A673 (cell line): ENCODE measurements around the gene FOXC1. TPM values are rescaled to one million over a fixed set of nuclear protein-coding genes. Genes with fewer than 3 reads are reported as not detected.

Experiments used
- BruUV-seq: library from RNA; stranded (reverse); fragments of 400-500 nt; replicated peaks from 2 replicates; lab custom pipeline; 2021; lab: Mats Ljungman, UMichigan
- CTCF ChIA-PET: fragments of 300-600 bp; sonication (Branson Sonifier 250); formaldehyde crosslinking; loops from one replicate; lab custom pipeline; 2022; ENCODE audit warnings: antibody characterized with exemption; lab: Charles Lee
- POLR2A ChIA-PET: fragments of 300-600 bp; sonication (Branson Sonifier 250); formaldehyde crosslinking; loops from one replicate; lab custom pipeline; 2022; ENCODE audit warnings: antibody characterized with exemption; ENCODE audit not compliant: low non-redundant PET; lab: Charles Lee
- DNase-seq: peaks from one replicate; pipeline ENCODE4 v3.0.0-alpha.2; 2015; ENCODE audit warnings: low spot score
- H3K27ac ChIP-seq: fragments of 200-600 bp; sonication (generic); 2 replicates; pipeline ENCODE4 v1.5.1; 2016; ENCODE audit warnings: mixed run types, low read depth, mild to moderate bottlenecking, mixed read lengths, antibody characterized with exemption, low read length; ENCODE audit not compliant: poor library complexity, severe bottlenecking
- H3K27me3 ChIP-seq: fragments of 200-600 bp; sonication (generic); replicated peaks from 2 replicates; pipeline ENCODE4 v1.6.1; 2017; ENCODE audit warnings: mixed run types, low read depth, mild to moderate bottlenecking, mixed read lengths, antibody characterized with exemption, low read length; ENCODE audit not compliant: insufficient read depth, poor library complexity
- H3K36me3 ChIP-seq: fragments of 200-600 bp; sonication (generic); 2 replicates; pipeline ENCODE4 v1.6.1; 2016; ENCODE audit warnings: mixed run types, mild to moderate bottlenecking, mixed read lengths, antibody characterized with exemption, low read length; ENCODE audit not compliant: insufficient read depth, poor library complexity, severe bottlenecking
- H3K4me1 ChIP-seq: fragments of 200-600 bp; sonication (generic); 2 replicates; pipeline ENCODE4 v1.6.1; 2017; ENCODE audit warnings: mixed run types, mild to moderate bottlenecking, mixed read lengths, antibody characterized with exemption, low read length; ENCODE audit not compliant: insufficient read depth, poor library complexity, severe bottlenecking
- H3K4me3 ChIP-seq: fragments of 200-600 bp; sonication (generic); 2 replicates; pipeline ENCODE4 v1.5.1; 2016; ENCODE audit warnings: low read depth, mixed run types, mild to moderate bottlenecking, mixed read lengths, low read length; ENCODE audit not compliant: poor library complexity, severe bottlenecking
- H3K9me3 ChIP-seq: fragments of 200-600 bp; sonication (generic); 2 replicates; pipeline ENCODE4 v1.6.1; 2016; ENCODE audit warnings: mixed run types, low read depth, mild to moderate bottlenecking, mixed read lengths, antibody characterized with exemption, low read length; ENCODE audit not compliant: poor library complexity, severe bottlenecking
- EZH2 ChIP-seq: fragments of 200-600 bp; sonication (generic); IDR thresholded peaks from 2 replicates; pipeline ENCODE4 v1.6.1; 2017; ENCODE audit warnings: borderline replicate concordance, low read depth, mild to moderate bottlenecking, mixed read lengths, antibody characterized with exemption, low read length; ENCODE audit not compliant: poor library complexity, severe bottlenecking
- intact Hi-C: fragments of 100-400 bp; cut with micrococcal nuclease; formaldehyde crosslinking; loops from one replicate; pipeline ENCODE4 v1.10.0; 2022; ENCODE audit not compliant: unreplicated experiment
- total RNA-seq: library from RNA; stranded (reverse); gene quantifications from 2 replicates; pipeline ENCODE4 v1.2.3, GENCODE V29; 2021
- TF ChIP-seq, protein P1 (sequence below): fragments of 300-800, 200-600 bp; sonication (generic); conservative IDR thresholded peaks from 2 replicates; pipeline ENCODE4 v1.5.1; 2017; ENCODE audit warnings: low read depth, mild to moderate bottlenecking, antibody characterized with exemption, low read length, moderate library complexity, mixed read lengths

Gene FOXC1
- total RNA-seq, 1 experiment from 2014 or later: 0.49 TPM

- ChIA-PET CTCF (interaction anchor here (0.6 kb wide), 1 partner anchor 78 kb away, joined by 3 read pairs; no protein-coding TSS in a partner anchor), POLR2A (no interaction called here)
- no peak for TF ChIP-seq EZH2
- TF ChIP-seq, protein P1, sequence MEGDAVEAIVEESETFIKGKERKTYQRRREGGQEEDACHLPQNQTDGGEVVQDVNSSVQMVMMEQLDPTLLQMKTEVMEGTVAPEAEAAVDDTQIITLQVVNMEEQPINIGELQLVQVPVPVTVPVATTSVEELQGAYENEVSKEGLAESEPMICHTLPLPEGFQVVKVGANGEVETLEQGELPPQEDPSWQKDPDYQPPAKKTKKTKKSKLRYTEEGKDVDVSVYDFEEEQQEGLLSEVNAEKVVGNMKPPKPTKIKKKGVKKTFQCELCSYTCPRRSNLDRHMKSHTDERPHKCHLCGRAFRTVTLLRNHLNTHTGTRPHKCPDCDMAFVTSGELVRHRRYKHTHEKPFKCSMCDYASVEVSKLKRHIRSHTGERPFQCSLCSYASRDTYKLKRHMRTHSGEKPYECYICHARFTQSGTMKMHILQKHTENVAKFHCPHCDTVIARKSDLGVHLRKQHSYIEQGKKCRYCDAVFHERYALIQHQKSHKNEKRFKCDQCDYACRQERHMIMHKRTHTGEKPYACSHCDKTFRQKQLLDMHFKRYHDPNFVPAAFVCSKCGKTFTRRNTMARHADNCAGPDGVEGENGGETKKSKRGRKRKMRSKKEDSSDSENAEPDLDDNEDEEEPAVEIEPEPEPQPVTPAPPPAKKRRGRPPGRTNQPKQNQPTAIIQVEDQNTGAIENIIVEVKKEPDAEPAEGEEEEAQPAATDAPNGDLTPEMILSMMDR: no peak
- intact Hi-C loops: loop anchor here (5.0 kb wide), 2 partner anchors 421 to 1096 kb away; no protein-coding TSS in a partner anchor
- BruUV-seq: no TSS peak
- H3K36me3 ChIP-seq: no peaks in the 10 kb centered on the region
- no peak for DNase-seq
- peaks cover 19% of the 10 kb centered on the region for H3K27me3 ChIP-seq
- H3K27ac ChIP-seq: no peak overlapping the region
- H3K9me3 ChIP-seq: no peaks in the 10 kb centered on the region
- no peak overlapping the region for H3K4me3 ChIP-seq
- H3K4me1 ChIP-seq: peaks cover 5% of the 10 kb centered on the region
Observed at GRCh38 chr6:1601158-1602048, 8.3 kb upstream of the FOXC1 start.

- no peaks in the 10 kb centered on the region for H3K36me3 ChIP-seq
- ChIA-PET CTCF (interaction anchor here (0.6 kb wide), 1 partner anchor 743 kb away, joined by 3 read pairs; no protein-coding TSS in a partner anchor), POLR2A (no interaction called here)
- BruUV-seq: no TSS peak
- DNase-seq: no peak
- no peaks in the 10 kb centered on the region for H3K9me3 ChIP-seq
- H3K27ac ChIP-seq: no peak overlapping the region
- peaks cover 10% of the 10 kb centered on the region for H3K4me1 ChIP-seq
- TF ChIP-seq EZH2: no peak
- TF ChIP-seq, protein P1: no peak
- intact Hi-C loops: loop anchor here (5.0 kb wide), 2 partner anchors 420 to 1095 kb away; no protein-coding TSS in a partner anchor
- H3K4me3 ChIP-seq: no peak overlapping the region
- H3K27me3 ChIP-seq: peaks cover 27% of the 10 kb centered on the region
Observed at GRCh38 chr6:1602049-1602713, 7.5 kb upstream of the FOXC1 start.

GRCh38 chr6:1603708-1604107 is 6.0 kb upstream of the FOXC1 start:
- no TSS peak for BruUV-seq
- Histone ChIP-seq H3K4me3 (no peak overlapping the region), H3K27me3 (peaks cover 42% of the 10 kb centered on the region), H3K36me3 (no peaks in the 10 kb centered on the region), H3K9me3 (no peaks in the 10 kb centered on the region), H3K27ac (no peak overlapping the region), H3K4me1 (peaks cover 22% of the 10 kb centered on the region)
- CTCF ChIA-PET: no interaction called here
- TF ChIP-seq EZH2: no peak
- intact Hi-C loops: loop anchor here (1.0 to 5.0 kb wide), 5 partner anchors 419 to 1094 kb away; no protein-coding TSS in a partner anchor
- no peak for DNase-seq
- POLR2A ChIA-PET: no interaction called here
